HG03139 (cell line): Measurements from ENCODE around the gene ZNF354B.
"Not testable (repeated sequence)": the region's sequence is repeated elsewhere in the genome, so short reads cannot be mapped to it uniquely, and the experiment has no call there.

ENCODE experiments used
- ATAC-seq: cut with Tn5 transposase; IDR thresholded peaks from one replicate; pipeline ENCODE4 v1.9.1; 2021; ENCODE audit not compliant: unreplicated experiment

Gene ZNF354B

DNA sequence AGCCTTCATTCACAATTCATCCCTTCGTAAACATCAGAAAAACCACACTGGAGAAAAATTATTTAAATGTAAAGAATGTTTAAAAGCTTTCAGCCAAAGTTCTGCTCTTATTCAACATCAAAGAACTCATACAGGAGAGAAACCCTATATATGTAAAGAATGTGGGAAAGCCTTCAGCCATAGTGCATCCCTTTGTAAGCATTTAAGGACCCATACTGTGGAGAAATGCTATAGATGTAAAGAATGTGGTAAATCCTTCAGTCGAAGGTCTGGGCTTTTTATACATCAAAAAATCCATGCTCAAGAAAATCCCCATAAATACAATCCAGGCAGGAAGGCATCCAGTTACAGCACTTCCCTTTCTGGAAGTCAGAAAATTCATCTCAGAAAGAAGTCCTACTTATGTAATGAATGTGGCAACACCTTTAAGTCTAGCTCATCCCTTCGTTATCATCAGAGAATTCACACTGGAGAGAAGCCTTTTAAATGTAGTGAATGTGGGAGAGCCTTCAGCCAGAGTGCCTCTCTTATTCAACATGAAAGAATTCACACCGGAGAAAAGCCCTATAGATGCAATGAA is 23.5 kb downstream of the ZNF354B start:
- not testable (repeated sequence) for ATAC-seq

DNA sequence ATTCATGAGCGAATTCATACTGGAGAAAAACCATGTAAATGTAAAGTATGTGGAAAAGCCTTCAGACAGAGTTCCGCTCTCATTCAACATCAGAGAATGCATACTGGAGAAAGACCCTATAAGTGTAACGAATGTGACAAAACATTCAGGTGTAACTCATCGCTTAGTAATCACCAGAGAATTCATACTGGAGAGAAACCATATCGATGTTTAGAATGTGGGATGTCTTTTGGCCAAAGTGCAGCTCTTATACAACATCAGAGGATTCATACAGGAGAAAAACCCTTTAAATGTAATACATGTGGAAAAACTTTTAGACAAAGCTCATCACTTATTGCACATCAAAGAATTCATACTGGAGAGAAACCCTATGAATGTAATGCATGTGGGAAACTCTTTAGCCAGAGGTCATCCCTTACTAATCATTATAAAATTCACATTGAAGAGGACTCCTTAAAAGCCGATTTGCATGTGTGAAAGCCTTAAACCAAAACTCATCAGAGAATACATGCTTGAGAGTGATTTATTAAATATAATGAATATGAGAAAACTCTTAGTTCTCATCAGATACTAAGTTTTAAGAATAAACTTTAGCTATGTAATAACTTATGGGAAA is 24.2 kb downstream of the ZNF354B start:
- no peak for ATAC-seq

- no peak for ATAC-seq
These were observed 36.1 kb downstream of the ZNF354B start, which contains the start of gene ZFP2 for GRCh38 chr5:178895615-178896571. Gene ZFP2, plus strand, starts transcription at chr5:178895913. Its CDS starts 35,401 bp downstream, at chr5:178931314.

DNA sequence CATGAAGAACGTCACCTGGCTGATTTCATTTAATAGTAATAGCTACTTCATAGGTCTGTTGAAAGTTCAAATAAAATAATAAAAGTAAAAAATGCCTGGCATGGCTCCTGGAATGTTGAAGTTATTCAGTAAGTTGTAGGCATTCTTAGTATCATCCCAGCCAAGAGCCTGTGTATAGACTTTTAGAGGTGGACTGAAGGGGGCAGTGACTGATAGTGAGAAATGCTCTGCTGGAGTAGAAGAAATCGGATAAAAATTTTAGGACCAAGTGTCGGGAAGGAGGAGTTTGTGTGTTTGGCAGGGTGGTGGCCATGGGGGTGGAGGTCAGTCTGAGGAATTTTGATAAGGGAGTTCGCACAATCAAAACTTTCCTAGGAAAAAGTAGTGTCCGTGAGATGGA is 39.5 kb downstream of the ZNF354B start:
- ATAC-seq, result no peak

DNA sequence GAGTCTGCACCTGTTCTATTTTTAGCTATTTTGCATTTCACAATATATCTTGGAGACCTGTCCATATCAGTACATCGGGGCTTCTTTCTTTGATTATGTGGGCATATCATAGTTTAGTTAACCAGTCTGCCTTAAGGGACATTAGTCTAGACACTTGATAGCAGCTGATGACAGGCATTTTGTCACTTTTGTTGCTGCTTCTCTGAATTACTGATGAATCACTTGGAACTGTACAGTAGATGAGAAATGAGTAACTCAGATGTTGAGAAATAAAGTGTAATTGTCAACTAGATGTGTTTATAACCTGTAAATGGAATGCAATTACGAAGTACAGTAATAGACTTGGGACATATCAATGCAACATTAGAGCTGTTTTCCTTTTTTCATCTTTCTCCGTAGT is 43.1 kb downstream of the ZNF354B start:
- no peak for ATAC-seq

DNA sequence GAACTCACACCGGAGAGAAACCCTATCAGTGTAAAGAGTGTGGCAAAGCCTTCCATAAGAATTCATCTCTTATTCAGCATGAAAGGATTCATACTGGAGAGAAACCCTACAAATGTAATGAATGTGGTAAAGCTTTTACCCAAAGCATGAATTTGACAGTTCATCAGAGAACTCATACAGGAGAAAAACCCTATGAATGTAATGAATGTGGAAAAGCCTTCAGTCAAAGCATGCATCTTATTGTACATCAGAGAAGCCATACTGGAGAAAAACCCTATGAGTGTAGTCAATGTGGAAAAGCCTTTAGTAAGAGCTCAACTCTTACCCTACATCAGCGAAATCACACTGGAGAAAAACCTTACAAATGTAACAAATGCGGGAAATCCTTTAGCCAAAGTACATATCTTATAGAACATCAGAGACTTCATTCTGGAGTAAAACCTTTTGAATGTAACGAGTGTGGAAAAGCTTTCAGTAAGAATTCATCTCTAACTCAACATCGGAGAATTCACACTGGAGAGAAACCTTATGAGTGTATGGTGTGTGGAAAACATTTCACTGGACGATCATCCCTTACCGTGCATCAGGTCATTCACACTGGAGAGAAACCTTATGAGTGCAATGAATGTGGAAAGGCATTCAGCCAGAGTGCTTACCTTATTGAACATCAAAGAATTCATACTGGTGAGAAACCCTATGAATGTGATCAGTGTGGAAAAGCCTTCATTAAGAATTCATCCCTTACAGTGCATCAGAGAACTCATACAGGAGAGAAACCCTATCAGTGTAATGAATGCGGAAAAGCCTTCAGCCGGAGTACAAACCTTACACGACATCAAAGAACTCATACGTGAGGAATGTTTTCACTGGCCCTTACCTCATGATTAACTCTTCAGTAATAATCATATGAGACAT is 72.3 kb downstream of the ZNF354B start:
- ATAC-seq, result no peak
